ENCODE data around the gene TAS1R1. TPM values are rescaled to one million over a fixed set of nuclear protein-coding genes. Genes with fewer than 3 reads are reported as not detected.

TAS1R1 gene
- total and polyA plus RNA-seq, 2 experiments from 2014 or later, result 0.19 TPM; not detected in 1

GRCh38 chr1:6507461-6507911 lies 47.6 kb upstream of the TAS1R1 start:
- no peaks in the 10 kb centered on the region for H3F3A ChIP-seq (replicated peaks; ENCODE audit: low read depth)
- H3K79me2 ChIP-seq (replicated peaks; ENCODE audit: insufficient read depth), result no peaks in the 10 kb centered on the region
- no peak for DNase-seq (ENCODE audit: low spot score)
- ATAC-seq, result no peak
- H3K36me3 ChIP-seq (ENCODE audit: insufficient read depth), result no peaks in the 10 kb centered on the region
- no peak for TF ChIP-seq NANOG (IDR thresholded peaks at IDR 0.05; ENCODE audit: borderline replicate concordance)
- TF ChIP-seq STAT1 (IDR thresholded peaks at IDR 0.05; ENCODE audit: unreplicated experiment), result no peak
- no peak for TF ChIP-seq JUNB (IDR thresholded peaks at IDR 0.05; ENCODE audit: unreplicated experiment)
- TF ChIP-seq EZH2 (IDR thresholded peaks at IDR 0.05; ENCODE audit: low read depth, unreplicated experiment), result no peak
- TF ChIP-seq ZNF462 (CRISPR knock-in tag; IDR thresholded peaks at IDR 0.05), result no peak
- TF ChIP-seq EZH2phosphoT487 (IDR thresholded peaks at IDR 0.05; ENCODE audit: unreplicated experiment), result no peak
- TF ChIP-seq POLR2AphosphoS5 (IDR thresholded peaks at IDR 0.05; ENCODE audit: low read depth), result no peak
- no peak for TF ChIP-seq ZNF331 (CRISPR knock-in tag; IDR thresholded peaks at IDR 0.05; ENCODE audit: low read depth)
- no peak for TF ChIP-seq CREB1 (CRISPR knock-in tag; IDR thresholded peaks at IDR 0.05; ENCODE audit: low read depth)
- no peak for TF ChIP-seq REST (IDR thresholded peaks at IDR 0.05; ENCODE audit: unreplicated experiment)
- no peak for TF ChIP-seq ETS1 (IDR thresholded peaks at IDR 0.05)
- TF ChIP-seq ZNF114 (CRISPR knock-in tag; IDR thresholded peaks at IDR 0.05), result no peak
- TF ChIP-seq CTCF (conservative IDR thresholded peaks at IDR 0.05; ENCODE audit: low read depth in 2 of 2), result no peak
- no peak overlapping the region for H3K4me2 ChIP-seq
- peaks cover 4% of the 10 kb centered on the region for H3K27me3 Mint-ChIP-seq (ENCODE audit: insufficient read depth, low read depth, poor library complexity)
- H3K4me3 ChIP-seq, result no peak overlapping the region
- H3K9me3 Mint-ChIP-seq, result no peaks in the 10 kb centered on the region
- no peak overlapping the region for H3K27ac ChIP-seq (ENCODE audit: low read depth)
- 0 out of 3 replicates have a peak, but pooled peaks cover 5% of the 10 kb centered on the region for H3K4me1 Mint-ChIP-seq
- no peaks in the 10 kb centered on the region for H4K20me1 ChIP-seq (replicated peaks; ENCODE audit: insufficient read depth)
- H3K4me3 Mint-ChIP-seq, result no peak overlapping the region
- no peaks in the 10 kb centered on the region for H3K27me3 ChIP-seq (ENCODE audit: insufficient read depth)
- H3K27ac Mint-ChIP-seq, result no peak overlapping the region
- no peaks in the 10 kb centered on the region for H3K36me3 Mint-ChIP-seq (ENCODE audit: low read depth)
- no peaks in the 10 kb centered on the region for H3K4me1 ChIP-seq (ENCODE audit: insufficient read depth)
- H3K9me2 ChIP-seq (ENCODE audit: insufficient read depth), result no peaks in the 10 kb centered on the region
- H2AFZ ChIP-seq, result no peak overlapping the region
